NCI-H2227 (cell line): Measurements from ENCODE around the gene TFE3.

Experiments used
- DNase-seq: peaks from one replicate; lab custom pipeline; 2025; ENCODE audit not compliant: unreplicated experiment; lab: John Stamatoyannopoulos, UW

The TFE3 gene

GRCh38 chrX:49061490-49061889 is 18.3 kb upstream of the TFE3 start:
- no peak for DNase-seq

- DNase-seq: no peak
Measured at GRCh38 chrX:49060914-49061313, 17.8 kb upstream of the TFE3 start.

GRCh38 chrX:49059681-49060085 is 16.5 kb upstream of the TFE3 start:
- DNase-seq: no peak

- no peak for DNase-seq
Measured at GRCh38 chrX:49059201-49059600, 16.0 kb upstream of the TFE3 start.

- DNase-seq: no peak
Measured at GRCh38 chrX:49058794-49059193, 15.6 kb upstream of the TFE3 start, which contains the start of gene CCDC120. CCDC120 (plus strand) TSS chrX:49058999; CDS start chrX:49062042, 3,043 bp downstream.

- no peak for DNase-seq
Measured at GRCh38 chrX:49054073-49054762, 11.1 kb upstream of the TFE3 start.

GRCh38 chrX:49053223-49054072 is 10.3 kb upstream of the TFE3 start:
- peak; percentile 98 for DNase-seq

- no peak for DNase-seq
Measured at GRCh38 chrX:49043987-49044281, 777 bp upstream of the TFE3 start.

GRCh38 chrX:49042581-49043219 is 457 bp downstream of the TFE3 start:
- DNase-seq: no peak

- DNase-seq: peak; percentile 29
Measured at GRCh38 chrX:49041744-49042580, 1.2 kb downstream of the TFE3 start.

GRCh38 chrX:49040376-49040955 is 2.7 kb downstream of the TFE3 start:
- DNase-seq: no peak

- peak; percentile 92 for DNase-seq
Measured at GRCh38 chrX:49039598-49040375, 3.4 kb downstream of the TFE3 start.

GRCh38 chrX:49037883-49038475 is 5.2 kb downstream of the TFE3 start:
- no peak for DNase-seq

- no peak for DNase-seq
Measured at GRCh38 chrX:49030283-49030682, 12.9 kb downstream of the TFE3 start.

- DNase-seq: no peak
Measured at GRCh38 chrX:49029876-49030275, 13.3 kb downstream of the TFE3 start.

GRCh38 chrX:49019599-49020249 is 23.4 kb downstream of the TFE3 start:
- no peak for DNase-seq

- no peak for DNase-seq
Measured at GRCh38 chrX:49019050-49019449, 24.1 kb downstream of the TFE3 start.

GRCh38 chrX:49003696-49004095 is 39.5 kb downstream of the TFE3 start:
- no peak for DNase-seq
